Upper lobe of left lung (tissue), 6 donors: ENCODE data around the gene FOXC2. TPM values are rescaled to one million over a fixed set of nuclear protein-coding genes. Genes with fewer than 3 reads are reported as not detected.

Source experiments
- ATAC-seq, 2 donors: fragments of 200-7000 bp; cut with Tn5 transposase; one replicate each; pipeline ENCODE4 v1.9.1; 2022; ENCODE audit warnings: mild to moderate bottlenecking in 2 of 2, moderate library complexity in 2 of 2; ENCODE audit not compliant: low FRiP score in 2 of 2
- DNase-seq, 2 donors: peaks; one replicate each; pipeline ENCODE4 v3.0.0-alpha.2; 2019 to 2020
- H3K27ac ChIP-seq, 4 donors: fragments of 200-600 bp; sonication (generic); one replicate each; pipeline ENCODE4 v1.5.1; 2016 to 2019
- H3K27me3 ChIP-seq, 4 donors: fragments of 200-600 bp; sonication (generic); one replicate each; pipeline ENCODE4 v1.5.1; 2017 to 2019
- H3K36me3 ChIP-seq, 4 donors: fragments of 200-600 bp; sonication (generic); one replicate each; pipeline ENCODE4 v1.5.1; 2016 to 2019
- H3K4me1 ChIP-seq, 4 donors: fragments of 200-600 bp; sonication (generic); one replicate each; pipeline ENCODE4 v1.5.1; 2018 to 2019
- H3K4me3 ChIP-seq, 4 donors: fragments of 200-600 bp; sonication (generic); one replicate each; pipeline ENCODE4 v1.5.1; 2017 to 2019; ENCODE audit warnings: mild to moderate bottlenecking in 2 of 4, moderate library complexity in 1 of 4
- H3K9me3 ChIP-seq, 4 donors: fragments of 200-600 bp; sonication (generic); one replicate each; pipeline ENCODE4 v1.5.1; 2018 to 2019
- EP300 ChIP-seq, 4 donors: sonication (generic); formaldehyde crosslinking; IDR thresholded peaks; one replicate each; pipeline ENCODE4 v1.5.1; 2017; ENCODE audit warnings: antibody characterized with exemption in 4 of 4, control low read depth in 2 of 4
- POLR2A ChIP-seq, 4 donors: fragments of 450-650 bp; IDR thresholded peaks; one replicate each; pipeline ENCODE4 v1.5.1; 2016 to 2017; ENCODE audit warnings: antibody characterized with exemption in 4 of 4, mild to moderate bottlenecking in 2 of 4
- POLR2AphosphoS5 ChIP-seq, 2 donors: sonication (generic); formaldehyde crosslinking; IDR thresholded peaks; one replicate each; pipeline ENCODE4 v1.5.1; 2017; ENCODE audit warnings: antibody characterized with exemption in 2 of 2
- WGBS, 2 donors: methylation state at CpG; one replicate each; pipeline ENCODE4 v1.1.5; 2017 to 2018; 5-methylcytosine and 5-hydroxymethylcytosine counted together
- total RNA-seq, 6 donors: library from RNA; depleted of rRNA in 4 of 6; stranded (reverse); fragments of >200 nt in 4 of 6; gene quantifications; one replicate each; pipeline versions ENCODE4 v1.1.0 to v1.2.1, GENCODE V29; 2016 to 2021
- TF ChIP-seq, protein P1 (sequence below), 6 experiments: fragments of 450-650 bp in 4 of 6; fragments of 200-600 bp in 2 of 6; sonication (generic) in 2 of 6; IDR thresholded peaks; one replicate each; pipeline ENCODE4 v1.5.1; 2016 to 2019; ENCODE audit warnings: antibody characterized with exemption in 6 of 6
- donor health status: DM: no; HTN: no; CAD: no; lungs with moderate emphysema.
- donor health status: DM: no; HTN: yes; CAD: no; lungs with severe emphysema.

Gene FOXC2
- total RNA-seq, 6 donors from 2014 or later = 0.39 to 1.9 (median 0.56) TPM; not detected in 2

DNA sequence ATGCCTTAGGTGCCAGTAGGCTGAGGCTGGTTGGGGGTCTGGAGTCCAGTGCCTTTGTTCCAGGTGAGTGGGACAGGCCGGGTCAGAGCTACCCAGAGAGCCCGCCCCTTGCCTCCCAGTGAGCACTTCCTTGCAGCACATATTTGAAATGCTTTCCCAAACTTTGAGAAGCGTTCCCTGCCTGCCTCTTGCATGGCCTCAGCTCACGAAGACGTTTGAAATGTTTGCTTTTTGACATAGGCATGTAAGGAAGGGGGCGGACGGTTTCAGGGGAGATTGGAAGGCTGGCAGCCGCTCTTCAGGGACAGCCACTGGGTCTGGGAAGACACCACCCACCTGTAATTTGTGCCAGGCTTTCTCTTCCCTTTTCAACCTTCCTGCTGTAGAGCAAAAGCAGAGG is 6.6 kb downstream of the FOXC2 start:
- no peaks in the 10 kb centered on the region for H3K9me3 ChIP-seq
- no peak for ATAC-seq
- H3K27me3 ChIP-seq = peaks cover 0 to 28% (median 15%) of the 10 kb centered on the region in 4 donors
- no peak for DNase-seq
- no peak overlapping the region for H3K4me3 ChIP-seq
- H3K4me1 ChIP-seq = peaks cover 14 to 28% (median 23%) of the 10 kb centered on the region in 4 donors
- TF ChIP-seq POLR2A (IDR thresholded peaks at IDR 0.05) (no peak), EP300 (IDR thresholded peaks at IDR 0.05) (no peak), POLR2AphosphoS5 (IDR thresholded peaks at IDR 0.05) (no peak)
- TF ChIP-seq, protein P1, sequence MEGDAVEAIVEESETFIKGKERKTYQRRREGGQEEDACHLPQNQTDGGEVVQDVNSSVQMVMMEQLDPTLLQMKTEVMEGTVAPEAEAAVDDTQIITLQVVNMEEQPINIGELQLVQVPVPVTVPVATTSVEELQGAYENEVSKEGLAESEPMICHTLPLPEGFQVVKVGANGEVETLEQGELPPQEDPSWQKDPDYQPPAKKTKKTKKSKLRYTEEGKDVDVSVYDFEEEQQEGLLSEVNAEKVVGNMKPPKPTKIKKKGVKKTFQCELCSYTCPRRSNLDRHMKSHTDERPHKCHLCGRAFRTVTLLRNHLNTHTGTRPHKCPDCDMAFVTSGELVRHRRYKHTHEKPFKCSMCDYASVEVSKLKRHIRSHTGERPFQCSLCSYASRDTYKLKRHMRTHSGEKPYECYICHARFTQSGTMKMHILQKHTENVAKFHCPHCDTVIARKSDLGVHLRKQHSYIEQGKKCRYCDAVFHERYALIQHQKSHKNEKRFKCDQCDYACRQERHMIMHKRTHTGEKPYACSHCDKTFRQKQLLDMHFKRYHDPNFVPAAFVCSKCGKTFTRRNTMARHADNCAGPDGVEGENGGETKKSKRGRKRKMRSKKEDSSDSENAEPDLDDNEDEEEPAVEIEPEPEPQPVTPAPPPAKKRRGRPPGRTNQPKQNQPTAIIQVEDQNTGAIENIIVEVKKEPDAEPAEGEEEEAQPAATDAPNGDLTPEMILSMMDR (IDR thresholded peaks at IDR 0.05) = no peak
- H3K36me3 ChIP-seq = no peaks in the 10 kb centered on the region
- WGBS, 2 donors = 71 to 75% methylated on average over 6 to 7 of the region's 8 CpGs
- no peak overlapping the region for H3K27ac ChIP-seq

DNA sequence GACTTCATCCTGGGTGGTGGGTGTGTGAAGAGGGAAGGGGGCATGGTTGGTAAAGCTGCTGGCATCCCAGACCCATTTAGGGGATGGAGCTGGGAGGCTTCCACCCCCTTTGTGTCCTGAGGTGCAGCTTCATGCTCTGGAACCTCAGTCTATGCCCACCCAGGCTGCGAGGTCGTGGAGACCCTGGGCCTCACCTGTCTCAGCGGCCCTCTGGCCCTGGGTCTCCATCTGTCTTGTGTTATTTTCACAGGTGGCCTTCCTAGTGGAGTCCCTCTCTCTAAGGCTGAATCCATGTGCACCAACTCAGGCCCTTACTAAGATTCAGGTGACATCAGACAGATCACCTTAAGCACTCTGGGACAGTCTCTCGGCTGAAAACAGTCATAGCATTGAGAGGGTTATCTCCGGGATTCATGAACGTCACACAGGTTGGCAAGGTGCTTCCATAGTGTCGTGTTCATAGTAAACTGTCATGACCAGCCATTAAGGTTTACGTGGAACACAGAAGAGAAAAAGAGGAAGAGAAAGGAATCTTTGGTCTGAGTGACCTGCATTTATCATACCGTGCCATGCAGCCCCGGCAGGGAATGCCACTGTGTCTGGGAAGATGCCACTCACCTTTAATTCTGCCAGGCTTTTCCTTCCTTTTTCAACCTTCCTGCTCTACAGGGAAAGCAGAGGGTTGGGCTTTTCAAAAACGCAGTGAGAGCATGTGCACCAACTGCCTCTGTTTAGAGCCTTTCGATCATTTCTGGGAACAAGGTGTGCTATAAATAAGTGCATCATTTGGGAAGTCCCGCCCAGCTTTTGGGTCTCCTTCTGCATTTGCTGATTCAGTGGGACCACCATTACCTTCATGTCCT is 7.2 kb downstream of the FOXC2 start:
- no peak overlapping the region for H3K27ac ChIP-seq
- H3K4me1 ChIP-seq = peaks cover 14 to 35% (median 28%) of the 10 kb centered on the region in 4 donors
- peaks cover 0 to 28% (median 14%) of the 10 kb centered on the region in 4 donors for H3K27me3 ChIP-seq
- no peaks in the 10 kb centered on the region for H3K9me3 ChIP-seq
- H3K36me3 ChIP-seq = no peaks in the 10 kb centered on the region
- 69 to 77% methylated on average over 13 of the region's 13 CpGs for WGBS, 2 donors
- H3K4me3 ChIP-seq = no peak overlapping the region
- no peak for DNase-seq
- ATAC-seq = no peak
- no peak for TF ChIP-seq POLR2AphosphoS5 (IDR thresholded peaks at IDR 0.05)
- TF ChIP-seq, protein P1 (IDR thresholded peaks at IDR 0.05) = no peak
- no peak for TF ChIP-seq EP300 (IDR thresholded peaks at IDR 0.05)
- TF ChIP-seq POLR2A (IDR thresholded peaks at IDR 0.05) = no peak

DNA sequence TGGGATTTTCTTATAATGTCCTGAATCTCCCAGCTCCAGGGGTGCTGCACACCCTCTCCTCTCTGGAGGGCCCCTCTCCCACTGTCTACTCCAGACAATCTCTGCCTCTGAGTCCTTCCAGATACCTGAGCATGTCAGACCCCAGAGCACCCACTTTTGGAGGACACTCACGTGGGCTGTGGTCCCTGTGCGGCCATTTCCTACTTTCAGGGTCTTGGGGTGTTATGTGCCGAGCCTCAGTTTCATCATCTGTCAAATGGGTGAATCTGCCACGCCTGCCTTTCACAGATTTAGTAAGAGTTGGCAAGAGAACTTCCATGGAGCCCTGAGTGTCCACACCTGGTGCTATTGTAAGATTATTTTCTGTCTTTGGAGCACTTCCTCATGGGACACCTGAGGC is 8.0 kb downstream of the FOXC2 start:
- Histone ChIP-seq H3K9me3 (no peaks in the 10 kb centered on the region), H3K27me3 (peaks cover 0 to 32% (median 14%) of the 10 kb centered on the region in 4 donors), H3K4me1 (peaks cover 16 to 39% (median 33%) of the 10 kb centered on the region in 4 donors), H3K36me3 (no peaks in the 10 kb centered on the region), H3K27ac (no peak overlapping the region), H3K4me3 (no peak overlapping the region)
- ATAC-seq (no peak), DNase-seq (no peak)
- WGBS, 2 donors = 64% methylated on average over 4 of the region's 4 CpGs; no CpG with 5 or more reads in 1 of the 2 donors
- no peak for TF ChIP-seq POLR2AphosphoS5 (IDR thresholded peaks at IDR 0.05)
- TF ChIP-seq POLR2A (IDR thresholded peaks at IDR 0.05) = no peak
- TF ChIP-seq, protein P1 (IDR thresholded peaks at IDR 0.05) = no peak
- TF ChIP-seq EP300 (IDR thresholded peaks at IDR 0.05) = no peak

DNA sequence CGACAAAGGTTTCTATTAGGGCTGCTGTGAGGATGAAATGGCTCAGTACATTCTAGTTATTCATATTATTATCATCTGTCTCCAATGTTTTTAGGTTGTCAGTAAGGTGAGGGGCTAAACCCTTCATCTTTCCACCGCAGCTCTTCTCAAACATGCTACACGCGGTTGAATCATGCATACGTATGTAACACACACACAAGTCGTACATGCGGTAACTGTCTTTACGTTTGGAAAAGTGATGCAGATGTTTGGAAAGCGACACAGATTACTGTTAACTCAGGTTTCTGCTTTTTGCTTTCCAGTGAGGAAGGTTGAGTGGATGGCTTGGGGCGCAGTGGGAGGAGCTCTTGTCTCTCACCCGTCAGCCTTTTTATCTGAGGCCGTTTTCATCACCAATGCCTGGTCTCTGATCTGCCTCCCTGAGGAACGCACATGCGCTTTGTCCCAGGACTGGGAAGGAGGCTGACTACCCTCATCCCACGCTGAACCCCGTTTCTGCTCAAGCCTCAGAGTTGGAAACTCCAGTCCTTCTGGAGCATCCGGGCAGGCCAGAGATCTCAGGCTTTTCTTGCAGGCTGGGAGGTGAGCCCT is 8.6 kb downstream of the FOXC2 start:
- Histone ChIP-seq H3K9me3 (no peaks in the 10 kb centered on the region), H3K4me3 (peak overlapping the region in 2 of 4 donors; percentile 30 to 47), H3K4me1 (peaks cover 16 to 41% (median 33%) of the 10 kb centered on the region in 4 donors), H3K36me3 (no peaks in the 10 kb centered on the region), H3K27ac (no peak overlapping the region), H3K27me3 (peaks cover 0 to 38% (median 15%) of the 10 kb centered on the region in 4 donors)
- WGBS, 2 donors = 63 to 65% methylated on average over 16 to 17 of the region's 17 CpGs
- DNase-seq (no peak), ATAC-seq (no peak)
- no peak for TF ChIP-seq POLR2AphosphoS5 (IDR thresholded peaks at IDR 0.05)
- no peak for TF ChIP-seq EP300 (IDR thresholded peaks at IDR 0.05)
- TF ChIP-seq, protein P1 (IDR thresholded peaks at IDR 0.05) = no peak
- TF ChIP-seq POLR2A (IDR thresholded peaks at IDR 0.05) = no peak
